GM06990 (cell line): ENCODE data around the gene MPHOSPH6.
A peak's percentile ranks its signal among the peaks of the same experiment; 100 is the strongest.
"Not testable (repeated sequence)": the region's sequence is repeated elsewhere in the genome, so short reads cannot be mapped to it uniquely, and the experiment has no call there.

Experiments
- DNase-seq: peaks from one replicate; pipeline ENCODE4 v3.0.0-alpha.2; 2011; ENCODE audit not compliant: insufficient read length; ENCODE audit errors: extremely low read depth
- H3K27me3 ChIP-seq: replicated peaks from 2 replicates; pipeline ENCODE4 v1.6.0; 2011; ENCODE audit warnings: low read length; ENCODE audit not compliant: control insufficient read depth, insufficient read depth
- H3K36me3 ChIP-seq: 2 replicates; pipeline ENCODE4 v1.5.1; 2011; ENCODE audit warnings: low read length; ENCODE audit not compliant: control insufficient read depth, insufficient read depth
- H3K4me3 ChIP-seq: replicated peaks from 2 replicates; pipeline ENCODE4 v1.5.1; 2011; ENCODE audit warnings: low read depth, mild to moderate bottlenecking, control low read depth, low read length
- CTCF ChIP-seq: IDR thresholded peaks from 2 replicates; pipeline ENCODE4 v1.5.1; 2011; ENCODE audit warnings: low read length, control low read depth, mild to moderate bottlenecking, inconsistent platforms; ENCODE audit not compliant: insufficient read depth, poor library complexity, severe bottlenecking

MPHOSPH6 gene

GRCh38 chr16:82169861-82170845 is at the start of gene MPHOSPH6:
TSS of gene MPHOSPH6 (minus strand) at chr16:82170224. CDS start at chr16:82170175, 49 bp downstream.
- Histone ChIP-seq H3K27me3 (no peaks in the 10 kb centered on the region; the same call in none of the 2 replicates), H3K4me3 (peak within 1 kb of the TSS; percentile 73)

GRCh38 chr16:82219298-82219697 is 49.3 kb upstream of the MPHOSPH6 start:
- DNase-seq = no peak
- Histone ChIP-seq H3K36me3 (no peaks in the 10 kb centered on the region), H3K27me3 (no peaks in the 10 kb centered on the region), H3K4me3 (no peak overlapping the region)
- TF ChIP-seq CTCF = no peak

More at GRCh38 chr16:82169861-82170845, at the start of gene MPHOSPH6:
- peak; percentile 93 for DNase-seq
- H3K36me3 ChIP-seq = peaks cover 5% of the 10 kb centered on the region
- no peak for TF ChIP-seq CTCF

- H3K27me3 ChIP-seq, H3K4me3 ChIP-seq, DNase-seq, H3K36me3 ChIP-seq: not testable (repeated sequence)
These were observed 39.3 kb upstream of the MPHOSPH6 start for GRCh38 chr16:82209314-82209713.

GRCh38 chr16:82203198-82203597 is 33.2 kb upstream of the MPHOSPH6 start:
- Histone ChIP-seq H3K27me3 (no peaks in the 10 kb centered on the region), H3K36me3 (no peaks in the 10 kb centered on the region), H3K4me3 (no peak overlapping the region)
- no peak for DNase-seq
- TF ChIP-seq CTCF = no peak

GRCh38 chr16:82201926-82202325 is 31.9 kb upstream of the MPHOSPH6 start:
- Histone ChIP-seq H3K36me3 (no peaks in the 10 kb centered on the region), H3K4me3 (no peak overlapping the region), H3K27me3 (no peaks in the 10 kb centered on the region)
- no peak for TF ChIP-seq CTCF
- no peak for DNase-seq

GRCh38 chr16:82201351-82201750 is 31.3 kb upstream of the MPHOSPH6 start:
- Histone ChIP-seq H3K36me3 (no peaks in the 10 kb centered on the region), H3K27me3 (no peaks in the 10 kb centered on the region), H3K4me3 (no peak overlapping the region)
- no peak for TF ChIP-seq CTCF
- DNase-seq = no peak
